ENCODE results near the gene SMYD3. TPM values are rescaled to one million over a fixed set of nuclear protein-coding genes. Genes with fewer than 3 reads are reported as not detected.

SMYD3 gene
- total and polyA plus RNA-seq, 10 of the 15 experiments (the other 5 are each of a cell fraction or from before 2014, with no cell fraction given), result 18.3 to 54.0 (median 24.8) TPM

- Histone ChIP-seq H3K4me1 (ENCODE audit: control insufficient read depth, insufficient read depth, low read length) (peaks cover 16% of the 10 kb centered on the region), H3K36me3 (ENCODE audit: control insufficient read depth in 2 of 2, insufficient read depth in 2 of 2, low read length in 1 of 2) (no peaks in the 10 kb centered on the region), H3K9ac (ENCODE audit: control insufficient read depth, insufficient read depth, low read length) (no peak overlapping the region), H3K9me3 (replicated peaks; ENCODE audit: control insufficient read depth, insufficient read depth, low read length) (no peaks in the 10 kb centered on the region; the same call in 2 of the 3 replicates), H3K4me3 (no peak overlapping the region), H3K4me2 (ENCODE audit: control insufficient read depth, insufficient read depth) (no peak overlapping the region), H3K27me3 (replicated peaks in 1 of 2; ENCODE audit: control insufficient read depth in 2 of 2, insufficient read depth in 2 of 2, low read length in 1 of 2) (no peaks in the 10 kb centered on the region), H4K20me1 (ENCODE audit: control insufficient read depth, insufficient read depth) (no peaks in the 10 kb centered on the region), H2AFZ (ENCODE audit: control insufficient read depth, low read depth, low read length) (no peak overlapping the region), H3K27ac (ENCODE audit: control insufficient read depth, insufficient read depth) (no peak overlapping the region), H3K79me2 (ENCODE audit: control insufficient read depth, insufficient read depth, low read length) (no peaks in the 10 kb centered on the region)
- no TSS peak for BruUV-seq (replicated peaks)
- in situ Hi-C loops (cut with MboI), result no loop called here
- intact Hi-C loops (cut with micrococcal nuclease; ENCODE audit: unreplicated experiment), result no loop called here
- 53% methylated on average over 2 of the region's 2 CpGs for WGBS (ENCODE audit: insufficient coverage, insufficient replicate concordance, low lambda C conversion rate, missing lambda C conversion rate)
- ATAC-seq (no peak), DNase-seq (ENCODE audit: low read depth, low spot score) (no peak), FAIRE-seq (no peak)
- ChIA-PET RAD21 (ENCODE audit: unreplicated experiment) (interaction anchor here (2.2 kb wide), 1 partner anchor 33 kb away, joined by 6 read pairs; no protein-coding TSS in a partner anchor), SMC1A (ENCODE audit: uncharacterized antibody, unreplicated experiment) (interaction anchor here (0.8 to 3.4 kb wide), 3 partner anchors 16 to 98 kb away, joined by 5 to 11 read pairs (median 5); no protein-coding TSS in a partner anchor), CTCF (interaction anchor here (1.0 kb wide), 1 partner anchor 91 kb away, joined by 3 read pairs; no protein-coding TSS in a partner anchor), POLR2A (interaction anchor here (1.7 kb wide), 1 partner anchor 34 kb away, joined by 3 read pairs; no protein-coding TSS in a partner anchor)
- TF ChIP-seq PAX8 (IDR thresholded peaks at IDR 0.05) (no peak), PBX3 (IDR thresholded peaks at IDR 0.05; ENCODE audit: insufficient replicate concordance, low read depth, low read length) (no peak), MYC (IDR thresholded peaks at IDR 0.05; ENCODE audit: insufficient read depth, insufficient read length, insufficient replicate concordance, low read length, severe bottlenecking) (no peak), CBX3 (IDR thresholded peaks at IDR 0.05; ENCODE audit: borderline replicate concordance, low read depth) (no peak), RAD21 (IDR thresholded peaks at IDR 0.05; ENCODE audit: insufficient read depth, low read depth, low read length) (no peak), STAT1 (conservative IDR thresholded peaks at IDR 0.05) (no peak), E2F4 (IDR thresholded peaks at IDR 0.05; ENCODE audit: low read depth, low read length) (no peak), SPI1 (IDR thresholded peaks at IDR 0.05; ENCODE audit: borderline replicate concordance, insufficient read depth, low read depth, low read length) (no peak), SIX5 (IDR thresholded peaks at IDR 0.05; ENCODE audit: low read depth, low read length, severe bottlenecking) (no peak), SMAD5 (IDR thresholded peaks at IDR 0.05; ENCODE audit: low read depth) (no peak), HDAC6 (IDR thresholded peaks at IDR 0.05; ENCODE audit: unreplicated experiment) (no peak), BACH1 (IDR thresholded peaks at IDR 0.05; ENCODE audit: borderline replicate concordance) (no peak)
These were observed 519.9 kb downstream of the SMYD3 start for GRCh38 chr1:245987219-245987545.
